Measurements from ENCODE around the gene SYS1. TPM values are rescaled to one million over a fixed set of nuclear protein-coding genes. Genes with fewer than 3 reads are reported as not detected.

The SYS1 gene
- total RNA-seq, 2 experiments from 2014 or later, result 22.1 to 24.2 TPM

DNA sequence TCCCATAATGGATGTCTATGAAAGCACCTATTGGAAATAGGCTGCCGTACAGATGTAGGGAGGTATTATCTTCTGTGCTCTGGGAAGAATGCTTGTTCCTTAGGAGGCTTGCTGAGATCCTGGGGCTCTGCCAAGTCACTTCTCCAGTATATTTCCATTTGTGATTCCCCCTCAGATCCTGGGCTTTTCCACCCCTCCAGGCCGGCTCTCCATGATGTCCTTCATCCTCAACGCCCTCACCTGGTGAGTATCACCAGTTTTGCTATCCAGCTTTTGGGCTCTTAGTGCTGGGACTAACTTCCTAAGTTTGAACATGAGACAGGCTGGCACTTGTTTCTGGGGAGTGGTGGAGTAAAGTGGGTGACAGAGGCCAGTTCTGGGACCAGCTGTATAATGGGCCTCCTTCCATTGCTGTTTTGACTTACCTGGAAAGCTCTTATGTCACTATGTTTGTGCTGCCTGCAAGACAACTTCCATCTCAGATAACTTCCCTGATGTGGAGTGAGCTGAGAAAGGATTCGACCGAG is 2.6 kb downstream of the SYS1 start:
- Mint-ChIP-seq H3K27ac (no peak overlapping the region), H3K4me3 (no peak overlapping the region), H3K4me1 (peaks cover 64% of the 10 kb centered on the region), H3K36me3 (ENCODE audit: low read depth) (peaks cover 37% of the 10 kb centered on the region), H3K27me3 (no peaks in the 10 kb centered on the region), H3K9me3 (no peaks in the 10 kb centered on the region)
- POLR2A ChIA-PET, result interaction anchor here (1.0 to 7.3 kb wide), 4 partner anchors 8 to 71 kb away, joined by 3 to 63 read pairs (median 4); no protein-coding TSS in a partner anchor
- peak; percentile 4 for DNase-seq
- CTCF ChIA-PET, result interaction anchor here (1.1 to 8.2 kb wide), 6 partner anchors 8 to 84 kb away, joined by 3 to 156 read pairs (median 20); no protein-coding TSS in a partner anchor

DNA sequence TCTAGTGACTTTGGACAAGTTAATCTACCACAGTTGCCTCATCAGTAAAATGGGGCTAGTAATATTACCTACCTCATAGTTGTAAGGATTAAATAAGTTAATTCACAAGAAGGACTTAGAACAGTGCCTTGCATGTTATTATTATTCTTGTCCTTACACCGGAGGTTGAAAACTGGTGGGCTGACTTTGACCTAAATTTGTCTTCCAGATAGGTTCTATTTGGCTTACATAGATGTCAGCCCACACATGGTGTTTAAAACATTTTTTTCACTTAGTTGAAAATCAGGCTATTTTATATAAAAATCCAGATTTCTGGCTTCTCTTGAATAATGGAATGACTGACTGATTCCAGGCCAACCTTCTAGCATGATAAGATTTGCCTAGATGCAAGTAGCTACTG is 3.2 kb downstream of the SYS1 start:
- H3K4me1 Mint-ChIP-seq, result peaks cover 62% of the 10 kb centered on the region

DNA sequence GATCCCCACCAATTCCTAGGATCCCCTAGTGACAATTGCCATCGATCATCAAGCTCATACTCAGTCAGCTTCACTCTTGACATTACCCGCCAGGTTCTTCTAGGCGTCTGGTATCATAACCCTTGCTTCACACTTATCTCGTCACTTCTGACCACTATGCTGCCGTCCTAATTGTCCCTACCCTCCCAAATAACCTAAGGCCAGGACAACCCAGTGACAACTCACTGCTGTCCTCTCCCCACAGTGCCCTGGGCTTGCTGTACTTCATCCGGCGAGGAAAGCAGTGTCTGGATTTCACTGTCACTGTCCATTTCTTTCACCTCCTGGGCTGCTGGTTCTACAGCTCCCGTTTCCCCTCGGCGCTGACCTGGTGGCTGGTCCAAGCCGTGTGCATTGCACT is 3.7 kb downstream of the SYS1 start:
- H3K4me3 Mint-ChIP-seq, result no peak overlapping the region
- ChIA-PET CTCF (interaction anchor here (0.9 to 8.2 kb wide), 4 partner anchors 44 to 110 kb away, joined by 3 to 156 read pairs (median 4); no protein-coding TSS in a partner anchor), POLR2A (interaction anchor here (1.2 to 1.9 kb wide), 2 partner anchors 40 to 49 kb away, joined by 3 to 5 read pairs; partner anchors contain the start of gene PIGT)
- no peaks in the 10 kb centered on the region for H3K27me3 Mint-ChIP-seq
- H3K27ac Mint-ChIP-seq, result no peak overlapping the region
- peaks cover 62% of the 10 kb centered on the region for H3K4me1 Mint-ChIP-seq
- peaks cover 37% of the 10 kb centered on the region for H3K36me3 Mint-ChIP-seq (ENCODE audit: low read depth)
- no peaks in the 10 kb centered on the region for H3K9me3 Mint-ChIP-seq
- DNase-seq, result peak; percentile 10

More for the DNA sequence above, 3.2 kb downstream of the SYS1 start:
- ChIA-PET POLR2A (interaction anchor here (1.0 to 7.3 kb wide), 4 partner anchors 7 to 71 kb away, joined by 3 to 63 read pairs (median 4); partner anchors contain the start of gene PIGT), CTCF (interaction anchor here (0.9 to 8.2 kb wide), 5 partner anchors 10 to 110 kb away, joined by 3 to 156 read pairs (median 3); no protein-coding TSS in a partner anchor)
- no peak for DNase-seq
- H3K36me3 Mint-ChIP-seq (ENCODE audit: low read depth), result peaks cover 37% of the 10 kb centered on the region
- H3K27ac Mint-ChIP-seq, result no peak overlapping the region
- no peak overlapping the region for H3K4me3 Mint-ChIP-seq
- no peaks in the 10 kb centered on the region for H3K9me3 Mint-ChIP-seq
- H3K27me3 Mint-ChIP-seq, result no peaks in the 10 kb centered on the region

DNA sequence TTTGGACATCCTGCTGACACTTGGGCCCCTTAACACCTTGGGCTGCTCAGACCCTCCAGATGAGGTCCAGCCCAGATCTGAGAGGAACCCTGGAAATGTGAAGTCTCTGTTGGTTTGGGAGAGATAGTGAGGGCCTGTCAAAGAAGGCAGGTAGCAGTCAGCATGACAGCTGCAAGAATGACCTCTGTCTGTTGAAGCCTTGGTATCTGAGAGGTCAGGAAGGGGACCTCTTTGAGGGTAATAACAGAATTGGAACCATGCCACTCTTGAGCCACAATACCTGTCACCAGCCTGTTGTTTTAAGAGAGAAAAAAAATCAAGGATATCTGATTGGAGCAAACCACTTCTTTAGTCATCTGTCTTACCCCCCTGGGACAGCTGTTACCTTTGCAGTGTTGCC is 4.2 kb downstream of the SYS1 start:
- no peak overlapping the region for H3K27ac Mint-ChIP-seq
- POLR2A ChIA-PET, result interaction anchor here (0.7 to 1.9 kb wide), 5 partner anchors 40 to 1616 kb away, joined by 3 to 5 read pairs (median 3); partner anchors contain the start of gene PIGT
- no peak for DNase-seq
- H3K27me3 Mint-ChIP-seq, result no peaks in the 10 kb centered on the region
- H3K4me1 Mint-ChIP-seq, result peaks cover 58% of the 10 kb centered on the region
- no peaks in the 10 kb centered on the region for H3K9me3 Mint-ChIP-seq
- no peak overlapping the region for H3K4me3 Mint-ChIP-seq
- CTCF ChIA-PET, result interaction anchor here (0.9 to 3.3 kb wide), 4 partner anchors 69 to 109 kb away, joined by 3 to 36 read pairs (median 6); no protein-coding TSS in a partner anchor
- H3K36me3 Mint-ChIP-seq (ENCODE audit: low read depth), result peaks cover 37% of the 10 kb centered on the region

DNA sequence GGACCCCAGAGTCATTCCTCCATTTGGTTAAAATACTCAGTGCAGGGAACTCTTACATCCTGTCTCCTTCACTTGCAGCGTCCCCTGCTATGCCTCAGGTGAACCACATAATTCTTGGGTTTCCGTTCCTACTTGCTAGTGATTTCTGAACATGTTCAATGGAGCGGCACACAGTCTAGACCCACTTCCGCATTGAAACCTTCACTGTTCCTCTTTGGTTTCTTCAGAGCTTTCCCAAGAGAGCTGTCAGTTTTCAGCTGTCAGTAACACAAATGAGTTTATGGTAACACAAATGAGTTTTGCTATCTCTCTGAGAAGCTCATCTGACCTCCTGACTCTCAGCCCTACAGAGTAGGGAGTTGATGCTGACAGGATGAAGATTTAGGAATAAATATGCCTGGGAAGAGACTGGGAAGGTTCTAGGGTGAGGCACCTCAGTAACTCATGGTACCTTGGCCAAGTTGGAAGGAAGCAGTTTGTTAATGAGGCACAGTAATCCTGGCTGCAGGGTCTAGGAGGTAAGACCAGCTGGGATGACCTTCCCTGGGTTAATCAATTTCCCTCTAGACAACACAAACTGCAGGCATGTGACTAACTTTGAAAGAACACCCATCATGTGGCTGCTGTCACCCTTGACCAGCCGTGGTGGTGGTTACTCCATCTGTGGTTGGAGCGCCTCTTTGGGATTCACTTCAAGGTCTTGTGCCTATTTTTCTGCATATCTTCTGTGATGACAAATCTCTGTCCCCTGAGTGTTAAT is 5.4 kb downstream of the SYS1 start:
- ChIA-PET POLR2A (interaction anchor here (0.5 to 2.8 kb wide), 8 partner anchors 13 to 433 kb away, joined by 3 to 12 read pairs (median 5); partner anchors contain the start of genes PIGT and SDC4), CTCF (interaction anchor here (0.6 to 3.3 kb wide), 6 partner anchors 64 to 775 kb away, joined by 3 to 36 read pairs (median 4); no protein-coding TSS in a partner anchor)
- H3K36me3 Mint-ChIP-seq (ENCODE audit: low read depth), result peaks cover 37% of the 10 kb centered on the region
- no peaks in the 10 kb centered on the region for H3K9me3 Mint-ChIP-seq
- H3K4me3 Mint-ChIP-seq, result peak overlapping the region; percentile 30
- peaks cover 63% of the 10 kb centered on the region for H3K4me1 Mint-ChIP-seq
- DNase-seq, result peak; percentile 61
- H3K27me3 Mint-ChIP-seq, result no peaks in the 10 kb centered on the region
- peak overlapping the region; percentile 67 for H3K27ac Mint-ChIP-seq

DNA sequence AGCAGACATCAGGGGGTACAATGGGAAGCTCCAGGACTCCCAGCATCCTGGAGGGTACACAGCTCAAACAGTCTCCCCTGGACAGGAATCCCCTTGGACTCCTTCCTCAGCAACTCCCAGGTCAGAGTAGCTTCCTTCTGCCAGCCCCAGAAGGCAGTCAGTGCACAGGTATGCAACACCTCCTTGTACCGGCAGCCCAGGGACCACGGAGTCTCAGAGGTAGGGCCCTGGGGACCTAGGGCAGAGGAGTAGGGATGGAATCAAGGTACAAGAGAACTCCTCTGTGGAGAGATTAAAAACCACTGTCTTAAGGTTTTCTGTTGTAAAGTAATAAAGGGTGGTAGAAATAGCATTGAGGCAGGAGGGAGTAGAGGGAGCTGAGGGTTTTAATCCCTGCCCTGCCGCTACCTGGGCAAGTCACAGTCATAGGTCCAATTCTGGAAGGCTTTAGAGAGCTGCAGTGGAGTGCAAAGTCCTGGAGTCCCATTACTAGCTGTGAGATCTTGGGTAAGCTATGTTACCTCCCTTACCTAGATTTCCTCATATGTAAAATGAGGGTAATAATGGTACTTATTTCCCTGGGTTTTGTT is 7.7 kb downstream of the SYS1 start:
- no peak overlapping the region for H3K27ac Mint-ChIP-seq
- no peaks in the 10 kb centered on the region for H3K27me3 Mint-ChIP-seq
- no peaks in the 10 kb centered on the region for H3K9me3 Mint-ChIP-seq
- no peak overlapping the region for H3K4me3 Mint-ChIP-seq
- POLR2A ChIA-PET, result interaction anchor here (0.6 to 5.6 kb wide), 3 partner anchors 8 to 67 kb away, joined by 3 to 63 read pairs (median 5); partner anchors contain the start of genes PIGT and SYS1
- no peak for DNase-seq
- peaks cover 57% of the 10 kb centered on the region for H3K4me1 Mint-ChIP-seq
- CTCF ChIA-PET, result interaction anchor here (0.6 to 4.6 kb wide), 6 partner anchors 13 to 400 kb away, joined by 3 to 47 read pairs (median 12); no protein-coding TSS in a partner anchor
- H3K36me3 Mint-ChIP-seq (ENCODE audit: low read depth), result peaks cover 25% of the 10 kb centered on the region

DNA sequence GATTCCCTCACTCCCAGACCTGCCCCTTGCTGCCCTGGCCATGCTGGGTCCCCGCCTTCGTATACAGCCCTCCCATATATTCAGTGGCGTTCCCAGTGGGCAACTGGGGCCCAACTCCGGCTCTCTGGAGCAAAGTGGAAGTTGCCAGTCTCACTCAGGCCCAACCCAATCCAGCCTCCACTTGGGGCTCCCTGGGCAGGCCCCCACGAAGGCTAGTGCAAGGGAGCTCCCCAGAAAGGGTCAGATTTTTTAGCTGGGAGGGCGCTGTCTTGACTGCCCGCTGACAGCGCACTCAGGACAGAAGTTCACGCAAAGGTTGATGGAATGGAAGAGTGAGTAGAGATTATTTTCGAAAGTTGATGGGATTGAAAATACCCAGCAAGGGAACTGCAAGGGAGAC is 9.3 kb downstream of the SYS1 start:
- CTCF ChIA-PET, result interaction anchor here (1.0 to 5.6 kb wide), 8 partner anchors 9 to 399 kb away, joined by 3 to 194 read pairs (median 31); partner anchors contain the start of genes PIGT and SYS1
- Mint-ChIP-seq H3K27me3 (no peaks in the 10 kb centered on the region), H3K4me3 (no peak overlapping the region), H3K4me1 (peaks cover 46% of the 10 kb centered on the region), H3K9me3 (no peaks in the 10 kb centered on the region), H3K36me3 (ENCODE audit: low read depth) (peaks cover 14% of the 10 kb centered on the region), H3K27ac (peak overlapping the region; percentile 61)
- POLR2A ChIA-PET, result interaction anchor here (1.5 to 5.6 kb wide), 3 partner anchors 10 to 61 kb away, joined by 4 to 63 read pairs (median 24); partner anchors contain the start of genes PIGT and SYS1
- peak; percentile 8 for DNase-seq

DNA sequence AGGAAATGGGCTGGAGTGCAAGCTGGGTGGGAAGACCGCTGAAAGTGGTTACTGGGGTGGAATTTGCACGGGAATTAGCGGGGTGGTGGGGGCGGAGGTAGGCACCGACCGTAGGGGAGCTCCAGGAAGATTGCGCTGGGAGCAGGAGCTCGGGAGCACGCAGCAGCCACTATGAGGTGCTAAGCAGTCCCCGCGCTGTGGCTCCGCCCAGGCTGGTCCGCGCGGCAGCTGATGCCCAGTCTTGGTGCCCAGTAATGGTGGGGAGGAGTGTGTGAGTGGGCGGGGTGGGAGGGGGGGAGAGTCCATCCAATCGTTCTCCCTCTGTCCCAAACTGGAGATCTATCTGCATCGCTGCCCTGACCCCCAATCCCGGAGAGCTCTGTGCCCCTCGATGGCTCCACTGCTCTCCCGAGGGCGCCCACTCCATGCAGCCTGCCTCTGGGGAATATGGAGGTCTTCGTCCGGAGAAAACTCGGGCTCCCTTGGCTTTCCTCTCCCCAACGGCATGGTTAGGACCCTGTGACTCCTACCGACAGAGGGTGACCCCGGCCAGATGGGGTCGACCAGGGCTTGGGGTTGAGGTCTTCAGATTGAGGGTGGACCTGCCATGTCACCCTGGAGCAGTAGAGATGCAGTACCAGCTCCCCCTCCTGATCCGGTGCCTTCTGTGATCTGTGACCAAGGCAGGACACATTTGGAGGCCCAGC is 9.8 kb downstream of the SYS1 start:
- H3K4me3 Mint-ChIP-seq, result peak overlapping the region; percentile 74
- peak; percentile 9 for DNase-seq
- no peaks in the 10 kb centered on the region for H3K9me3 Mint-ChIP-seq
- ChIA-PET CTCF (interaction anchor here (0.8 to 5.6 kb wide), 35 partner anchors 10 to 398 kb away, joined by 3 to 194 read pairs (median 7); partner anchors contain the start of genes DBNDD2, PIGT, SDC4 and SYS1), POLR2A (interaction anchor here (0.7 to 5.6 kb wide), 12 partner anchors 10 to 1621 kb away, joined by 3 to 63 read pairs (median 6); partner anchors contain the start of genes PIGT, SDC4 and SYS1)
- H3K36me3 Mint-ChIP-seq (ENCODE audit: low read depth), result peaks cover 10% of the 10 kb centered on the region
- no peaks in the 10 kb centered on the region for H3K27me3 Mint-ChIP-seq
- H3K27ac Mint-ChIP-seq, result peak overlapping the region; percentile 83
- peaks cover 41% of the 10 kb centered on the region for H3K4me1 Mint-ChIP-seq

DNA sequence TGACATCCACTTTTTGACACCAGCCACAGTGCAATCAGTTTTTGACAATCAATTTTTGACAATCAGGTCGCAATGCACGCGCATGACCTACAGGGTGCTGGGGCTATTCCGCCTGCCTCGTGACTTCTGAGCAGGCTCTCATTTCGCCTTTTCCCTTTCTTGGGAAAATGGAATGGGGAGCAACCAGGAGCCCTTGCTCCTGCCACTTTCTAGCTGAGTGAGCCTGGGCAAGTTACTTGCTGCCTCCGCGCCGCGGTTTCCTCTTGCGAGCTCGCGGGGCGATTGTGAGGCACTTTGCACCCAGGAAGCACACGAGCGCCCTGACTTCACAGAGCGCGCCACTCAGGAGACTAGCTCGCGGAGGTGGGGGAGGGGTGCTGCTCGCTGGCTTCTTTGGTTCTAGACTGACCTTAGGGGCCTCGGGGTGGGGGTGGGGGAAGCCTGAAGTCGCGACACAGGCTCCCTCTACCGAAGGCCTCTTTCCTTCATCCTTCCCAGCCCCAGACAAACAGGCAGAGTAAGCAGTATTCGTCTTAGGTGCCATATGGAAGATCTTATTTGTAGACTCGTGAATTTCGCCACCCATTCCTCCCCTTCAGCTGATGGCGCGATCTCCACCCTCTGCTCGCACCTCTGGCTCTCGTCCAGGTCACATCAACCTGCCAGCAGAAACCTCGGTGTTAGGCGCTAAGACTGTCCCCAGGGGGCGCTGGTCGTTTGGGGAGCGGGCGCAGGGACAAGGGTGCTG is 10.6 kb downstream of the SYS1 start:
- H3K36me3 Mint-ChIP-seq (ENCODE audit: low read depth), result peaks cover 4% of the 10 kb centered on the region
- H3K4me1 Mint-ChIP-seq, result peaks cover 34% of the 10 kb centered on the region
- H3K4me3 Mint-ChIP-seq, result peak overlapping the region; percentile 74
- DNase-seq, result peak; percentile 89
- ChIA-PET CTCF (interaction anchor here (0.7 to 5.6 kb wide), 43 partner anchors 9 to 421 kb away, joined by 3 to 194 read pairs (median 6); partner anchors contain the start of genes DBNDD2, PIGT, SDC4 and SYS1), POLR2A (interaction anchor here (0.7 to 5.6 kb wide), 16 partner anchors 11 to 1621 kb away, joined by 3 to 63 read pairs (median 4); partner anchors contain the start of genes PCIF1, PIGT, SDC4 and SYS1)
- peak overlapping the region; percentile 83 for H3K27ac Mint-ChIP-seq
- H3K9me3 Mint-ChIP-seq, result no peaks in the 10 kb centered on the region
- H3K27me3 Mint-ChIP-seq, result no peaks in the 10 kb centered on the region

DNA sequence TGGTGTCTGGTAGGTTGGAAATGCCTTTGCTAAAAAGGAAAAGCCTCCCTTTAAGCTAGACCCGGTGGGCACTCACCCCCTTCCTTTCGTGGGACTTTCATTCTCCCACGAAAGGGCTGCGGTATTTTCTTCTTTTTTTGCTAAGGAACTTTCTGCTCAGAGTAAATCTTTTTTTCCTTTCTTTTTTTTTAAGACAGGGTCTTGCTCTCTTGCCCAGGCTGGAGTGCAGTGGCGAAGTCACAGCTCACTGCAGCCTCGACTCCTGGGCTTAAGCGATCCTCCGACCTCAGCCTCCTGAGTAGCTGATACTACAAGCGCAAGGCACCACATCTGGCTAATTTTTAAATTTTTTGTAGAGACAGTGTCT is 11.1 kb downstream of the SYS1 start:
- Mint-ChIP-seq H3K4me3 (peak overlapping the region; percentile 74), H3K9me3 (no peaks in the 10 kb centered on the region), H3K27me3 (no peaks in the 10 kb centered on the region), H3K36me3 (ENCODE audit: low read depth) (no peaks in the 10 kb centered on the region), H3K27ac (peak overlapping the region; percentile 83), H3K4me1 (peaks cover 28% of the 10 kb centered on the region)
- DNase-seq, result no peak
- CTCF ChIA-PET, result interaction anchor here (0.7 to 5.6 kb wide), 40 partner anchors 8 to 422 kb away, joined by 3 to 194 read pairs (median 7); partner anchors contain the start of genes DBNDD2, PIGT, SDC4 and SYS1
- POLR2A ChIA-PET, result interaction anchor here (0.7 to 5.6 kb wide), 13 partner anchors 12 to 561 kb away, joined by 3 to 63 read pairs (median 5); partner anchors contain the start of genes PCIF1, PIGT, SDC4 and SYS1

DNA sequence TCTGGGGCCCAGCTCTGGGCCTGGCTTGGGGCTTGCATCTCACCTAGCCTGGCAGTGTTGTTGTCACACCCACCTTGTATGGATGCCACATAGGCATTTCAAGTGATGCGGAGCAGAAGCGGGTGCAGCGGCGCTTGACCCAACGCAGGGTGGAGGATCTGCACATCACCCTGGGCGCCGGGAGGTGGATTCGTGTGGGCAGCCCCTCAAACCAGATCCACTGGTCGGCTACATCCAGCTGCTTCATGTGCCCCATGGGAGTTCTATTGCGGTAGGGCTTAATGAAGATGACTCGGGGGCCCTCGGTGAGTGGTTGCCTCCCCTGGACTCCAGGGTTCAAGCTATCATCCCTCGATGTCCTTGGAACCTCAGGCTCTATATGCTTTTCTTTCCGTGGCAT is 12.0 kb downstream of the SYS1 start:
- ChIA-PET POLR2A (interaction anchor here (0.5 to 5.6 kb wide), 3 partner anchors 13 to 396 kb away, joined by 3 to 63 read pairs (median 24); partner anchors contain the start of genes PIGT and SYS1), CTCF (interaction anchor here (1.0 to 5.6 kb wide), 10 partner anchors 12 to 80 kb away, joined by 3 to 194 read pairs (median 24); partner anchors contain the start of genes PIGT and SYS1)
- DNase-seq, result no peak
- no peaks in the 10 kb centered on the region for H3K36me3 Mint-ChIP-seq (ENCODE audit: low read depth)
- no peaks in the 10 kb centered on the region for H3K9me3 Mint-ChIP-seq
- H3K27me3 Mint-ChIP-seq, result no peaks in the 10 kb centered on the region
- no peak overlapping the region for H3K4me3 Mint-ChIP-seq
- H3K4me1 Mint-ChIP-seq, result peaks cover 25% of the 10 kb centered on the region
- H3K27ac Mint-ChIP-seq, result no peak overlapping the region

Data from activated CD4-positive, alpha-beta memory T cell treated with anti-CD3 and anti-CD28 coated beads, Interleukin-2, amount 10 ng/mL, durations not matched to agents 7 days and 5 days (primary cell).